ENCODE measurements around the gene COX6A2.
A peak's percentile ranks its signal among the peaks of the same experiment; 100 is the strongest.

COX6A2 gene

GRCh38 chr16:31395647-31396046 is 32.5 kb downstream of the COX6A2 start:
- CTCF ChIA-PET, result interaction anchor here (0.6 kb wide), 1 partner anchor 37 kb away, joined by 3 read pairs; no protein-coding TSS in a partner anchor
- DNase-seq, result peak in 1 of 3 donors; percentile 42
- H3K36me3 ChIP-seq (ENCODE audit: control insufficient read depth in 4 of 4, insufficient read depth in 4 of 4, low read length in 3 of 4), result no peaks in the 10 kb centered on the region
- 5% methylated on average over 4 of the region's 6 CpGs for WGBS (ENCODE audit: insufficient coverage)
- no peak overlapping the region for H3K4me3 ChIP-seq (ENCODE audit: control insufficient read depth in 1 of 7, extremely low read depth in 1 of 7, insufficient read depth in 4 of 7, low read depth in 2 of 7, low read length in 6 of 7)
- POLR2A ChIA-PET, result no interaction called here
- H3K27ac ChIP-seq (ENCODE audit: insufficient read depth in 1 of 2, low read depth in 1 of 2, low read length in 2 of 2, poor library complexity in 1 of 2, severe bottlenecking in 2 of 2), result no peak overlapping the region
- no peaks in the 10 kb centered on the region for H3K27me3 ChIP-seq (replicated peaks in 2 of 5; ENCODE audit: control insufficient read depth in 4 of 5, insufficient read depth in 5 of 5, low read length in 4 of 5)
- peaks cover 0 to 45% (median 24%) of the 10 kb centered on the region in 4 experiments for H3K4me1 ChIP-seq (ENCODE audit: control extremely low read depth in 1 of 4, control insufficient read depth in 4 of 4, insufficient read depth in 4 of 4, low read length in 3 of 4)
- peaks cover 0 to 14% (median 5%) of the 10 kb centered on the region in 5 experiments for H3K9me3 ChIP-seq (ENCODE audit: control extremely low read depth in 1 of 5, control insufficient read depth in 4 of 5, insufficient read depth in 2 of 5, low read depth in 1 of 5, low read length in 4 of 5)

- Histone ChIP-seq H3K27ac (ENCODE audit: insufficient read depth in 1 of 2, low read depth in 1 of 2, low read length in 2 of 2, poor library complexity in 1 of 2, severe bottlenecking in 2 of 2) (no peak within 1 kb of the TSS), H3K9me3 (ENCODE audit: control extremely low read depth in 1 of 5, control insufficient read depth in 4 of 5, insufficient read depth in 2 of 5, low read depth in 1 of 5, low read length in 4 of 5) (no peaks in the 10 kb centered on the region), H3K36me3 (ENCODE audit: control insufficient read depth in 4 of 4, insufficient read depth in 4 of 4, low read length in 3 of 4) (no peaks in the 10 kb centered on the region), H3K4me3 (ENCODE audit: control insufficient read depth in 1 of 7, extremely low read depth in 1 of 7, insufficient read depth in 4 of 7, low read depth in 2 of 7, low read length in 6 of 7) (no peak within 1 kb of the TSS), H3K27me3 (replicated peaks in 2 of 5; ENCODE audit: control insufficient read depth in 4 of 5, insufficient read depth in 5 of 5, low read length in 4 of 5) (no peaks in the 10 kb centered on the region), H3K4me1 (ENCODE audit: control extremely low read depth in 1 of 4, control insufficient read depth in 4 of 4, insufficient read depth in 4 of 4, low read length in 3 of 4) (peaks cover 0 to 29% (median 12%) of the 10 kb centered on the region in 4 experiments)
- WGBS (ENCODE audit: insufficient coverage), result 22% methylated on average over 1 of the region's 5 CpGs
- ChIA-PET POLR2A (interaction anchor here (0.6 kb wide), 1 partner anchor 426 kb away, joined by 3 read pairs; no protein-coding TSS in a partner anchor), CTCF (interaction anchor here (0.8 to 1.8 kb wide), 3 partner anchors 10 to 50 kb away, joined by 3 to 5 read pairs (median 4); partner anchors contain the start of gene ZNF843)
- peak in 1 of 3 donors; percentile 6 for DNase-seq
Observed at GRCh38 chr16:31393056-31393455, 35.1 kb downstream of the COX6A2 start, which contains the start of gene ITGAD. Gene ITGAD, plus strand, starts transcription at chr16:31393335. Its CDS starts 26 bp downstream, at chr16:31393361.

- no peak overlapping the region for H3K27ac ChIP-seq (ENCODE audit: insufficient read depth in 1 of 2, low read depth in 1 of 2, low read length in 2 of 2, poor library complexity in 1 of 2, severe bottlenecking in 2 of 2)
- CTCF ChIA-PET, result interaction anchor here (0.8 to 2.1 kb wide), 5 partner anchors 8 to 58 kb away, joined by 3 to 10 read pairs (median 5); no protein-coding TSS in a partner anchor
- no peaks in the 10 kb centered on the region for H3K27me3 ChIP-seq (replicated peaks in 2 of 5; ENCODE audit: control insufficient read depth in 4 of 5, insufficient read depth in 5 of 5, low read length in 4 of 5)
- H3K36me3 ChIP-seq (ENCODE audit: control insufficient read depth in 4 of 4, insufficient read depth in 4 of 4, low read length in 3 of 4), result no peaks in the 10 kb centered on the region
- H3K4me3 ChIP-seq (ENCODE audit: control insufficient read depth in 1 of 7, extremely low read depth in 1 of 7, insufficient read depth in 4 of 7, low read depth in 2 of 7, low read length in 6 of 7), result no peak overlapping the region
- DNase-seq, result no peak
- 100% methylated on average over 3 of the region's 6 CpGs for WGBS (ENCODE audit: insufficient coverage)
- POLR2A ChIA-PET, result no interaction called here
- peaks cover 0 to 21% (median 8%) of the 10 kb centered on the region in 4 experiments for H3K4me1 ChIP-seq (ENCODE audit: control extremely low read depth in 1 of 4, control insufficient read depth in 4 of 4, insufficient read depth in 4 of 4, low read length in 3 of 4)
- no peaks in the 10 kb centered on the region for H3K9me3 ChIP-seq (ENCODE audit: control extremely low read depth in 1 of 5, control insufficient read depth in 4 of 5, insufficient read depth in 2 of 5, low read depth in 1 of 5, low read length in 4 of 5)
Observed at GRCh38 chr16:31390504-31391041, 37.6 kb downstream of the COX6A2 start.

- CTCF ChIA-PET, result interaction anchor here (1.5 kb wide), 1 partner anchor 52 kb away, joined by 3 read pairs; no protein-coding TSS in a partner anchor
- Histone ChIP-seq H3K4me3 (ENCODE audit: control insufficient read depth in 1 of 7, extremely low read depth in 1 of 7, insufficient read depth in 4 of 7, low read depth in 2 of 7, low read length in 6 of 7) (no peak overlapping the region), H3K4me1 (ENCODE audit: control extremely low read depth in 1 of 4, control insufficient read depth in 4 of 4, insufficient read depth in 4 of 4, low read length in 3 of 4) (peaks cover 0 to 15% (median 5%) of the 10 kb centered on the region in 4 experiments), H3K36me3 (ENCODE audit: control insufficient read depth in 4 of 4, insufficient read depth in 4 of 4, low read length in 3 of 4) (no peaks in the 10 kb centered on the region), H3K9me3 (ENCODE audit: control extremely low read depth in 1 of 5, control insufficient read depth in 4 of 5, insufficient read depth in 2 of 5, low read depth in 1 of 5, low read length in 4 of 5) (no peaks in the 10 kb centered on the region), H3K27me3 (replicated peaks in 2 of 5; ENCODE audit: control insufficient read depth in 4 of 5, insufficient read depth in 5 of 5, low read length in 4 of 5) (no peaks in the 10 kb centered on the region), H3K27ac (ENCODE audit: insufficient read depth in 1 of 2, low read depth in 1 of 2, low read length in 2 of 2, poor library complexity in 1 of 2, severe bottlenecking in 2 of 2) (no peak overlapping the region)
- POLR2A ChIA-PET, result no interaction called here
- WGBS (ENCODE audit: insufficient coverage), result 94% methylated on average over 2 of the region's 2 CpGs
- no peak for DNase-seq
Observed at GRCh38 chr16:31388535-31388934, 39.6 kb downstream of the COX6A2 start.

- H3K36me3 ChIP-seq (ENCODE audit: control insufficient read depth in 4 of 4, insufficient read depth in 4 of 4, low read length in 3 of 4), result no peaks in the 10 kb centered on the region
- WGBS (ENCODE audit: insufficient coverage), result 62% methylated on average over 5 of the region's 6 CpGs
- H3K27me3 ChIP-seq (replicated peaks in 2 of 5; ENCODE audit: control insufficient read depth in 4 of 5, insufficient read depth in 5 of 5, low read length in 4 of 5), result no peaks in the 10 kb centered on the region
- DNase-seq, result peak; percentile 43 to 84 (median 77)
- CTCF ChIA-PET, result interaction anchor here (0.8 to 5.5 kb wide), 10 partner anchors 8 to 432 kb away, joined by 3 to 33 read pairs (median 3); partner anchors contain the start of gene ZNF843
- H3K27ac ChIP-seq (ENCODE audit: insufficient read depth in 1 of 2, low read depth in 1 of 2, low read length in 2 of 2, poor library complexity in 1 of 2, severe bottlenecking in 2 of 2), result no peak overlapping the region
- H3K4me1 ChIP-seq (ENCODE audit: control extremely low read depth in 1 of 4, control insufficient read depth in 4 of 4, insufficient read depth in 4 of 4, low read length in 3 of 4), result peaks cover 0 to 10% (median 0%) of the 10 kb centered on the region in 4 experiments
- no peaks in the 10 kb centered on the region for H3K9me3 ChIP-seq (ENCODE audit: control extremely low read depth in 1 of 5, control insufficient read depth in 4 of 5, insufficient read depth in 2 of 5, low read depth in 1 of 5, low read length in 4 of 5)
- no peak overlapping the region for H3K4me3 ChIP-seq (ENCODE audit: control insufficient read depth in 1 of 7, extremely low read depth in 1 of 7, insufficient read depth in 4 of 7, low read depth in 2 of 7, low read length in 6 of 7)
- POLR2A ChIA-PET, result interaction anchor here (0.6 kb wide), 1 partner anchor 51 kb away, joined by 4 read pairs; no protein-coding TSS in a partner anchor
Observed at GRCh38 chr16:31386157-31386984, 41.8 kb downstream of the COX6A2 start.

- POLR2A ChIA-PET, result no interaction called here
- Histone ChIP-seq H3K4me3 (ENCODE audit: control insufficient read depth in 1 of 7, extremely low read depth in 1 of 7, insufficient read depth in 4 of 7, low read depth in 2 of 7, low read length in 6 of 7) (no peak overlapping the region), H3K36me3 (ENCODE audit: control insufficient read depth in 4 of 4, insufficient read depth in 4 of 4, low read length in 3 of 4) (no peaks in the 10 kb centered on the region), H3K27ac (ENCODE audit: insufficient read depth in 1 of 2, low read depth in 1 of 2, low read length in 2 of 2, poor library complexity in 1 of 2, severe bottlenecking in 2 of 2) (no peak overlapping the region), H3K4me1 (ENCODE audit: control extremely low read depth in 1 of 4, control insufficient read depth in 4 of 4, insufficient read depth in 4 of 4, low read length in 3 of 4) (peaks cover 0 to 10% (median 0%) of the 10 kb centered on the region in 4 experiments), H3K9me3 (ENCODE audit: control extremely low read depth in 1 of 5, control insufficient read depth in 4 of 5, insufficient read depth in 2 of 5, low read depth in 1 of 5, low read length in 4 of 5) (no peaks in the 10 kb centered on the region), H3K27me3 (replicated peaks in 2 of 5; ENCODE audit: control insufficient read depth in 4 of 5, insufficient read depth in 5 of 5, low read length in 4 of 5) (no peaks in the 10 kb centered on the region)
- CTCF ChIA-PET, result interaction anchor here (0.9 to 5.5 kb wide), 8 partner anchors 9 to 431 kb away, joined by 3 to 33 read pairs (median 3); partner anchors contain the start of gene ZNF843
- peak in 1 of 3 donors; percentile 8 for DNase-seq
- whole genome bisulfite sequencing (ENCODE audit: insufficient coverage), result 100% methylated on average over 3 of the region's 4 CpGs
Observed at GRCh38 chr16:31385680-31386079, 42.5 kb downstream of the COX6A2 start.
